Measurements from ENCODE around the gene IL36G.

IL36G gene

GRCh38 chr2:113028112-113028511 is 50.3 kb downstream of the IL36G start:
- TF ChIP-seq, protein P1, sequence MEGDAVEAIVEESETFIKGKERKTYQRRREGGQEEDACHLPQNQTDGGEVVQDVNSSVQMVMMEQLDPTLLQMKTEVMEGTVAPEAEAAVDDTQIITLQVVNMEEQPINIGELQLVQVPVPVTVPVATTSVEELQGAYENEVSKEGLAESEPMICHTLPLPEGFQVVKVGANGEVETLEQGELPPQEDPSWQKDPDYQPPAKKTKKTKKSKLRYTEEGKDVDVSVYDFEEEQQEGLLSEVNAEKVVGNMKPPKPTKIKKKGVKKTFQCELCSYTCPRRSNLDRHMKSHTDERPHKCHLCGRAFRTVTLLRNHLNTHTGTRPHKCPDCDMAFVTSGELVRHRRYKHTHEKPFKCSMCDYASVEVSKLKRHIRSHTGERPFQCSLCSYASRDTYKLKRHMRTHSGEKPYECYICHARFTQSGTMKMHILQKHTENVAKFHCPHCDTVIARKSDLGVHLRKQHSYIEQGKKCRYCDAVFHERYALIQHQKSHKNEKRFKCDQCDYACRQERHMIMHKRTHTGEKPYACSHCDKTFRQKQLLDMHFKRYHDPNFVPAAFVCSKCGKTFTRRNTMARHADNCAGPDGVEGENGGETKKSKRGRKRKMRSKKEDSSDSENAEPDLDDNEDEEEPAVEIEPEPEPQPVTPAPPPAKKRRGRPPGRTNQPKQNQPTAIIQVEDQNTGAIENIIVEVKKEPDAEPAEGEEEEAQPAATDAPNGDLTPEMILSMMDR (conservative IDR thresholded peaks at IDR 0.05; ENCODE audit: low read length): no peak
- DNase-seq (ENCODE audit: low read depth): no peak
- no peak overlapping the region for H3K4me3 ChIP-seq (ENCODE audit: low read length)

DNA sequence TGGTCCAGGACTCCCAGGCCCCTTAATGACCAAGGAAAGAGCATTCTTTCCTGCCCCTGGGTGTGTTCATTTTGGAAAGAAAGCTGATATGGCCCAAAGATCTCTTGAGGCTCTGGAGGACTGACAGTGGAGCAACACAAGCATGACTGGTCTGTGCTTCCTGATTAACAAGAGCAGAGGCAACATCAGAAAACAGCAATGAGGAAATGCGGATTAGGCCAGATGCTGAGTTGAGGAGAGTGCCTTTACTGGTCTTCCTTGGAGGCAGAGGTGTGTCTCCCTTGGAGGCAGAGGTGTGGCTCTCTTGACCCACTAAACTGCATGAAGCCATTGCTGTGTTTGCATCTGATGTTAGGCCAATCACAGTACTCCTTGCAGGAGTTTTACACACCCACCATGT is 54.9 kb downstream of the IL36G start:
- TF ChIP-seq, protein P1 (conservative IDR thresholded peaks at IDR 0.05; ENCODE audit: low read length): no peak
- DNase-seq (ENCODE audit: low read depth): no peak
- no peak overlapping the region for H3K4me3 ChIP-seq (ENCODE audit: low read length)

- H3K4me3 ChIP-seq (ENCODE audit: low read length): no peak overlapping the region
- TF ChIP-seq, protein P1 (conservative IDR thresholded peaks at IDR 0.05; ENCODE audit: low read length): no peak
- no peak for DNase-seq (ENCODE audit: low read depth)
These were observed 56.2 kb downstream of the IL36G start for GRCh38 chr2:113034016-113034415.

Measured in AG10803 (cell line).